ENCODE measurements around the gene FHIP2A.

- no peak for TF ChIP-seq CTCF (IDR thresholded peaks at IDR 0.05)
- no peak for TF ChIP-seq POLR2A (IDR thresholded peaks at IDR 0.05)
These were observed 48.9 kb downstream of the FHIP2A start for GRCh38 chr10:114870486-114870885.

Data from testis (tissue), 2 donors.